Activated CD8-positive, alpha-beta T cell treated with anti-CD3 and anti-CD28 coated beads, Interleukin-2, amount 10 ng/mL, durations not matched to agents 7 days and 5 days (primary cell): Measurements from ENCODE around the gene SDC4. TPM values are rescaled to one million over a fixed set of nuclear protein-coding genes. Genes with fewer than 3 reads are reported as not detected.

Experiments used
- ATAC-seq: fragments of 150-1000 bp; cut with Tn5 transposase; one replicate; pipeline ENCODE4 v1.10.0; 2021; ENCODE audit warnings: moderate library complexity
- CTCF ChIA-PET: fragments of 350-600 bp; sonication (Branson Sonifier 250); formaldehyde crosslinking; loops from one replicate; lab custom pipeline; 2021; ENCODE audit warnings: antibody characterized with exemption; lab: Charles Lee
- POLR2A ChIA-PET: fragments of 350-600 bp; sonication (Branson Sonifier 250); formaldehyde crosslinking; loops from one replicate; lab custom pipeline; 2021; ENCODE audit warnings: antibody characterized with exemption; lab: Charles Lee
- DNase-seq: peaks from one replicate; pipeline ENCODE4 v3.0.0-alpha.2; 2020
- H3K27ac Mint-ChIP-seq: one replicate; pipeline ENCODE4 v1.8.0; 2021; ENCODE audit warnings: mild to moderate bottlenecking, mixed read lengths
- H3K27me3 Mint-ChIP-seq: one replicate; pipeline ENCODE4 v1.8.0; 2021; ENCODE audit warnings: low read depth, mixed read lengths
- H3K36me3 Mint-ChIP-seq: one replicate; pipeline ENCODE4 v1.8.0; 2021; ENCODE audit warnings: low read depth, mixed read lengths
- H3K4me1 Mint-ChIP-seq: one replicate; pipeline ENCODE4 v1.8.0; 2021; ENCODE audit warnings: low read depth, mixed read lengths
- H3K4me3 Mint-ChIP-seq: one replicate; pipeline ENCODE4 v1.8.0; 2021; ENCODE audit warnings: mild to moderate bottlenecking, mixed read lengths
- H3K9me3 Mint-ChIP-seq: one replicate; pipeline ENCODE4 v1.8.0; 2022; ENCODE audit warnings: mixed read lengths; ENCODE audit not compliant: insufficient read depth
- total RNA-seq, 2 experiments: library from RNA; stranded (reverse); gene quantifications; one replicate each; pipeline ENCODE4 v1.2.3, GENCODE V29; 2021

Gene SDC4
- total RNA-seq, 2 experiments from 2014 or later, result 6.6 to 6.7 TPM

GRCh38 chr20:45342855-45343531, 5.2 kb downstream of the SDC4 start:
- peaks cover 31% of the 10 kb centered on the region for H3K4me1 Mint-ChIP-seq
- DNase-seq (no peak), ATAC-seq (no peak)
- POLR2A ChIA-PET, result interaction anchor here (1.5 kb wide), 1 partner anchor 20 kb away, joined by 4 read pairs; the partner anchor contains the start of gene SYS1
- no peak overlapping the region for H3K4me3 Mint-ChIP-seq
- CTCF ChIA-PET, result interaction anchor here (1.0 to 2.8 kb wide), 4 partner anchors 13 to 31 kb away, joined by 3 to 7 read pairs (median 6); partner anchors contain the start of gene SYS1
- no peaks in the 10 kb centered on the region for H3K36me3 Mint-ChIP-seq
- no peaks in the 10 kb centered on the region for H3K9me3 Mint-ChIP-seq
- H3K27ac Mint-ChIP-seq, result no peak overlapping the region
- no peaks in the 10 kb centered on the region for H3K27me3 Mint-ChIP-seq

GRCh38 chr20:45341939-45342854, 6.0 kb downstream of the SDC4 start:
- H3K4me1 Mint-ChIP-seq, result peaks cover 24% of the 10 kb centered on the region
- H3K27ac Mint-ChIP-seq, result no peak overlapping the region
- POLR2A ChIA-PET, result no interaction called here

GRCh38 chr20:45341579-45341938, 6.7 kb downstream of the SDC4 start:
- Mint-ChIP-seq H3K27ac (no peak overlapping the region), H3K36me3 (no peaks in the 10 kb centered on the region), H3K27me3 (no peaks in the 10 kb centered on the region), H3K4me3 (no peak overlapping the region), H3K4me1 (peaks cover 18% of the 10 kb centered on the region), H3K9me3 (no peaks in the 10 kb centered on the region)
- CTCF ChIA-PET, result interaction anchor here (1.2 to 2.5 kb wide), 2 partner anchors 32 to 95 kb away, joined by 3 to 7 read pairs; no protein-coding TSS in a partner anchor
- DNase-seq (no peak), ATAC-seq (no peak)
- POLR2A ChIA-PET, result no interaction called here

More at GRCh38 chr20:45341939-45342854, 6.0 kb downstream of the SDC4 start:
- no peak for ATAC-seq
- no peak for DNase-seq
- CTCF ChIA-PET, result interaction anchor here (1.0 to 2.8 kb wide), 4 partner anchors 21 to 95 kb away, joined by 3 to 7 read pairs (median 5); partner anchors contain the start of gene SYS1
- no peaks in the 10 kb centered on the region for H3K27me3 Mint-ChIP-seq
- H3K36me3 Mint-ChIP-seq, result no peaks in the 10 kb centered on the region
- no peak overlapping the region for H3K4me3 Mint-ChIP-seq
- no peaks in the 10 kb centered on the region for H3K9me3 Mint-ChIP-seq

- H3K27me3 Mint-ChIP-seq, result no peaks in the 10 kb centered on the region
- peaks cover 12% of the 10 kb centered on the region for H3K4me1 Mint-ChIP-seq
- POLR2A ChIA-PET, result interaction anchor here (0.6 kb wide), 1 partner anchor 12 kb away, joined by 3 read pairs; no protein-coding TSS in a partner anchor
- no peak overlapping the region for H3K27ac Mint-ChIP-seq
- H3K4me3 Mint-ChIP-seq, result no peak overlapping the region
- H3K36me3 Mint-ChIP-seq, result no peaks in the 10 kb centered on the region
- CTCF ChIA-PET, result interaction anchor here (1.2 to 2.5 kb wide), 2 partner anchors 33 to 96 kb away, joined by 3 to 7 read pairs; no protein-coding TSS in a partner anchor
- H3K9me3 Mint-ChIP-seq, result no peaks in the 10 kb centered on the region
- ATAC-seq, result no peak
- DNase-seq, result no peak
Observed at GRCh38 chr20:45340951-45341350, 7.3 kb downstream of the SDC4 start.

GRCh38 chr20:45340236-45340847, 7.9 kb downstream of the SDC4 start:
- Mint-ChIP-seq H3K4me3 (no peak overlapping the region), H3K27me3 (no peaks in the 10 kb centered on the region), H3K27ac (no peak overlapping the region), H3K9me3 (no peaks in the 10 kb centered on the region), H3K4me1 (peaks cover 7% of the 10 kb centered on the region), H3K36me3 (peaks cover 4% of the 10 kb centered on the region)
- DNase-seq, result no peak
- ChIA-PET CTCF (interaction anchor here (1.2 to 2.5 kb wide), 2 partner anchors 12 to 33 kb away, joined by 3 to 7 read pairs; no protein-coding TSS in a partner anchor), POLR2A (interaction anchor here (1.0 kb wide), 1 partner anchor 22 kb away, joined by 3 read pairs; the partner anchor contains the start of gene SYS1)
- no peak for ATAC-seq

- POLR2A ChIA-PET, result interaction anchor here (1.0 kb wide), 1 partner anchor 23 kb away, joined by 3 read pairs; the partner anchor contains the start of gene SYS1
- no peaks in the 10 kb centered on the region for H3K27me3 Mint-ChIP-seq
Observed at GRCh38 chr20:45339799-45340198, 8.4 kb downstream of the SDC4 start.

GRCh38 chr20:45339084-45339483, 9.1 kb downstream of the SDC4 start:
- Mint-ChIP-seq H3K9me3 (no peaks in the 10 kb centered on the region), H3K4me3 (no peak overlapping the region), H3K27ac (no peak overlapping the region), H3K36me3 (peaks cover 4% of the 10 kb centered on the region), H3K27me3 (no peaks in the 10 kb centered on the region), H3K4me1 (peaks cover under 1% of the 10 kb centered on the region)
- ATAC-seq, result no peak
- ChIA-PET CTCF (no interaction called here), POLR2A (no interaction called here)
- no peak for DNase-seq

More at GRCh38 chr20:45339799-45340198, 8.4 kb downstream of the SDC4 start:
- Mint-ChIP-seq H3K9me3 (no peaks in the 10 kb centered on the region), H3K4me3 (no peak overlapping the region), H3K36me3 (peaks cover 4% of the 10 kb centered on the region), H3K4me1 (peaks cover 3% of the 10 kb centered on the region), H3K27ac (no peak overlapping the region)
- no peak for ATAC-seq
- DNase-seq, result no peak
- CTCF ChIA-PET, result interaction anchor here (1.2 to 2.5 kb wide), 2 partner anchors 13 to 34 kb away, joined by 3 to 7 read pairs; no protein-coding TSS in a partner anchor

GRCh38 chr20:45338121-45339030, 9.8 kb downstream of the SDC4 start:
- no peak overlapping the region for H3K4me3 Mint-ChIP-seq
- ChIA-PET POLR2A (no interaction called here), CTCF (interaction anchor here (0.6 kb wide), 1 partner anchor 59 kb away, joined by 3 read pairs; no protein-coding TSS in a partner anchor)
- no peak for DNase-seq
- H3K4me1 Mint-ChIP-seq, result no peaks in the 10 kb centered on the region
- H3K9me3 Mint-ChIP-seq, result no peaks in the 10 kb centered on the region
- peaks cover 4% of the 10 kb centered on the region for H3K36me3 Mint-ChIP-seq
- no peak overlapping the region for H3K27ac Mint-ChIP-seq
- no peak for ATAC-seq
- H3K27me3 Mint-ChIP-seq, result no peaks in the 10 kb centered on the region

- Mint-ChIP-seq H3K4me3 (no peak overlapping the region), H3K36me3 (peaks cover 4% of the 10 kb centered on the region), H3K27ac (no peak overlapping the region), H3K9me3 (no peaks in the 10 kb centered on the region), H3K4me1 (no peaks in the 10 kb centered on the region), H3K27me3 (no peaks in the 10 kb centered on the region)
- ChIA-PET POLR2A (no interaction called here), CTCF (interaction anchor here (0.6 to 1.0 kb wide), 2 partner anchors 15 to 60 kb away, joined by 3 read pairs; no protein-coding TSS in a partner anchor)
- ATAC-seq, result no peak
- no peak for DNase-seq
Observed at GRCh38 chr20:45337367-45338120, 10.7 kb downstream of the SDC4 start.
